ENCODE measurements around the gene TMEM94. TPM values are rescaled to one million over a fixed set of nuclear protein-coding genes. Genes with fewer than 3 reads are reported as not detected.
"Not testable (repeated sequence)": the region's sequence is repeated elsewhere in the genome, so short reads cannot be mapped to it uniquely, and the experiment has no call there.

Gene TMEM94
- total RNA-seq, 1 experiment from 2014 or later, result 63.4 TPM

DNA sequence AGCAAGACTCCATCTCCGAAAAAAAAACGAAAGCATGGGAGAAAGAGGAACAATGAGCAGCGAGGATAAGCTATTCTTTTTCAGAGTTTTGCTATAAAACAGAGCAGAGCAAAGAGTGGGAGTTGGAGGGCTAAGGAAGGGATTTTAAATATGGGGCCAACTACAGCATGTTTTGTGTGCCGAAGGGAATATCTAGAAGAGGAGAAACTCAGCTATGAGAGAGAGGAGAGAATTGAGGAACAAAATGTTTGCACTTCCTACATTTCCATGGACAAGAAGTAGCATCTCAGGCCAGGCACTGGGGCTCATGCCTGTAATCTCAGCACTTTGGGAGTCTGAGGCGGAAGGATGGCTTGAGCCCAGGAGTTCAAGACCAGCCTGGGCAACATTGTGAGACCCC lies 37.9 kb upstream of the TMEM94 start:
- Mint-ChIP-seq H3K36me3 (ENCODE audit: insufficient read depth, unreplicated experiment) (no peaks in the 10 kb centered on the region), H3K4me1 (ENCODE audit: low read depth, unreplicated experiment) (no peaks in the 10 kb centered on the region), H3K4me3 (ENCODE audit: low read depth, unreplicated experiment) (no peak overlapping the region), H3K9me3 (ENCODE audit: low read depth, unreplicated experiment) (no peaks in the 10 kb centered on the region), H3K27me3 (ENCODE audit: unreplicated experiment) (peaks cover 29% of the 10 kb centered on the region), H3K27ac (ENCODE audit: unreplicated experiment) (no peak overlapping the region)
- BruUV-seq (replicated peaks), result no TSS peak
- intact Hi-C loops (cut with micrococcal nuclease; ENCODE audit: unreplicated experiment), result no loop called here
- no peak for DNase-seq
- CTCF ChIA-PET, result no interaction called here
- TF ChIP-seq, protein P1, sequence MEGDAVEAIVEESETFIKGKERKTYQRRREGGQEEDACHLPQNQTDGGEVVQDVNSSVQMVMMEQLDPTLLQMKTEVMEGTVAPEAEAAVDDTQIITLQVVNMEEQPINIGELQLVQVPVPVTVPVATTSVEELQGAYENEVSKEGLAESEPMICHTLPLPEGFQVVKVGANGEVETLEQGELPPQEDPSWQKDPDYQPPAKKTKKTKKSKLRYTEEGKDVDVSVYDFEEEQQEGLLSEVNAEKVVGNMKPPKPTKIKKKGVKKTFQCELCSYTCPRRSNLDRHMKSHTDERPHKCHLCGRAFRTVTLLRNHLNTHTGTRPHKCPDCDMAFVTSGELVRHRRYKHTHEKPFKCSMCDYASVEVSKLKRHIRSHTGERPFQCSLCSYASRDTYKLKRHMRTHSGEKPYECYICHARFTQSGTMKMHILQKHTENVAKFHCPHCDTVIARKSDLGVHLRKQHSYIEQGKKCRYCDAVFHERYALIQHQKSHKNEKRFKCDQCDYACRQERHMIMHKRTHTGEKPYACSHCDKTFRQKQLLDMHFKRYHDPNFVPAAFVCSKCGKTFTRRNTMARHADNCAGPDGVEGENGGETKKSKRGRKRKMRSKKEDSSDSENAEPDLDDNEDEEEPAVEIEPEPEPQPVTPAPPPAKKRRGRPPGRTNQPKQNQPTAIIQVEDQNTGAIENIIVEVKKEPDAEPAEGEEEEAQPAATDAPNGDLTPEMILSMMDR (IDR thresholded peaks at IDR 0.05; ENCODE audit: unreplicated experiment), result no peak

DNA sequence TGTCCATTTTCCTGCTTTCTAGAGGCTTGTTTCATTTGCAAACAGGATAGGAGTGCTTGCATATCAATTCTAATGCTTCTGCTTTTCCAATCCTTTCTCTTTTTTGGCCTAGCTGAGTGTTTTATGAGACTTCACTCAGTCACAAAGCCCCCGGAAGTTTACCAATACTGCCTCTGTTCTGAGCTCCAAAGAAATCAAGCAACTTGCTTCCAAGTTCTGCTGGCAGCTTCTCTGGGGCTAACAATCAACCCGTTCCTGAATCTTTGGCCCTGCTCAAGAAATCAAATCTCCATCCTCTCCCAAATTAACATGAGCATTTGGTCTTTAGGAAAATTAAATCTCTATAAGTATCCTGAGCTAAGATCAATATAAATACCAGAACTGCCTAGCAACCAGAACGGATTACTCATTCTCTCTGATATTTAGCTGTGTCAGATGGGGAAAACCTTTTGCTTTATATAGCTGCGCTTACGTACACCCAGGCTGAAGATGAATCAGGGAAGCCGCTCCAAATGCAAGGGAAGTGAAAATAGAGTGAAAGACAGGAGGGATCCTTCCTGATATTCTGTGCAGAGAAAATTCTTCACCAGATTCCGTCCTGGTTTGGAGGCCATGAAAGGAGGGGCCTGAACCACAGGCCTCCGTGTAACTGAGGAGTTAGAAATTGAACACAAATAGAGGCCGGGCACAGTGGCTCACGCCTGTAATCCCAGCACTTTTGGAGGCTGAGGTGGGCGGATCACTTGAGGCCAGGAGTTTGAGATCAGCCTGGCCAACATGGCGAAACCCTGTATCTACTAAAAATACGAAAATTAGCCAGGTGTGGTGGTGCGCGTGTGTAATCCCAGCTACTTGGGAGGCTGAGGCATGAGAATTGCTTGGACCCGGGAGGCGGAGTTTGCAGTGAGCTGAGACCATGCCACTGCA lies 27.6 kb upstream of the TMEM94 start:
- TF ChIP-seq, protein P1 (IDR thresholded peaks at IDR 0.05; ENCODE audit: unreplicated experiment), result no peak
- Mint-ChIP-seq H3K9me3 (ENCODE audit: low read depth, unreplicated experiment) (no peaks in the 10 kb centered on the region), H3K4me3 (ENCODE audit: low read depth, unreplicated experiment) (peak overlapping the region; percentile 58), H3K36me3 (ENCODE audit: insufficient read depth, unreplicated experiment) (peaks cover 11% of the 10 kb centered on the region), H3K27ac (ENCODE audit: unreplicated experiment) (peak overlapping the region; percentile 93), H3K4me1 (ENCODE audit: low read depth, unreplicated experiment) (peaks cover 14% of the 10 kb centered on the region), H3K27me3 (ENCODE audit: unreplicated experiment) (no peaks in the 10 kb centered on the region)
- BruUV-seq (replicated peaks), result no TSS peak
- intact Hi-C loops (cut with micrococcal nuclease; ENCODE audit: unreplicated experiment), result loop anchor here (5.0 to 10.0 kb wide), 3 partner anchors 88 to 223 kb away; partner anchors contain the start of genes CASKIN2, MYO15B and TSEN54
- CTCF ChIA-PET, result interaction anchor here (0.7 to 1.3 kb wide), 5 partner anchors 23 to 449 kb away, joined by 3 to 5 read pairs (median 4); partner anchors contain the start of genes LLGL2, MIF4GD and TSEN54
- peak; percentile 47 for DNase-seq

DNA sequence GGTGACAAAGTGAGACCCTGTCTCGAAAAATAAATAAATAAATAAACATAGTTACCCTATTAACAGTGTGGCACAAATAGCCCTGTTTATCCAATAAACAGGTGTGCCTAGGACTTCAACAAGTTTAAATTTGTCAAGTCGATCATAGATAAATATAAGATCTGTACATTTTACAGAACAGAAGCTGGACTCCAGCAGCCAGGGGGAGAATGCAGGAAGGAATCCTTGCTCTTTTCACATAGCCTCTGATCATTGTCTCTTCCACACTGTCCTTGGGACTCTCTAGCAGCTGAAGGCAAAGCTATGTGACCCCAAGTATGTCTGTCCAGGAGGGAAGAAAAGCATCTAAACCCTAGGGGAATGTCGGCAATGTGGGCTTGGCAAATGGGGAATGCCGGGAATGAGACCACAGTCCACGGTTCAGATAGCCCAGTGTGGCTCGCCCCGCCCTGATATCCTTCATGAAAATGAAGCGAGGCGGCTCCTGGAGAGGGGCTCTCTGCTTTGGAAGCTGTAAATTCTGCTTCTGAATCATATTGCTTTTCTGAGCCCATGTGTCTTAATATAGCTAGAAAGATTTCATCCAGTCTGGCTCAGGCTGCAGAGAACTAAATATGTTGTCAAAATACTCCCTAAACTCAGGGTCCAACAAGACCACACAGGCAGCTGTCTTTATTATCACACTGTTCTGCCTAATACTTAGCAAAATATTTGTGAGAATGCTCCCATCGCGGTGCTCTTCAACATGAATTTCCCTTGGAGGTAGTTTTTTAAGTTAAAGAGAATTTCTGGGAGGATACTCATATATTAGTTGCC lies 26.1 kb upstream of the TMEM94 start:
- peaks cover 14% of the 10 kb centered on the region for H3K4me1 Mint-ChIP-seq (ENCODE audit: low read depth, unreplicated experiment)
- H3K27me3 Mint-ChIP-seq (ENCODE audit: unreplicated experiment), result no peaks in the 10 kb centered on the region
- H3K9me3 Mint-ChIP-seq (ENCODE audit: low read depth, unreplicated experiment), result no peaks in the 10 kb centered on the region
- H3K36me3 Mint-ChIP-seq (ENCODE audit: insufficient read depth, unreplicated experiment), result peaks cover 10% of the 10 kb centered on the region
- no TSS peak for BruUV-seq (replicated peaks)
- TF ChIP-seq, protein P1 (IDR thresholded peaks at IDR 0.05; ENCODE audit: unreplicated experiment), result no peak
- CTCF ChIA-PET, result interaction anchor here (0.6 to 0.9 kb wide), 2 partner anchors 139 to 169 kb away, joined by 3 read pairs; partner anchors contain the start of genes GGA3 and MRPS7
- no peak overlapping the region for H3K4me3 Mint-ChIP-seq (ENCODE audit: low read depth, unreplicated experiment)
- peak overlapping the region; percentile 23 for H3K27ac Mint-ChIP-seq (ENCODE audit: unreplicated experiment)
- intact Hi-C loops (cut with micrococcal nuclease; ENCODE audit: unreplicated experiment), result no loop called here
- DNase-seq, result peak; percentile 45

DNA sequence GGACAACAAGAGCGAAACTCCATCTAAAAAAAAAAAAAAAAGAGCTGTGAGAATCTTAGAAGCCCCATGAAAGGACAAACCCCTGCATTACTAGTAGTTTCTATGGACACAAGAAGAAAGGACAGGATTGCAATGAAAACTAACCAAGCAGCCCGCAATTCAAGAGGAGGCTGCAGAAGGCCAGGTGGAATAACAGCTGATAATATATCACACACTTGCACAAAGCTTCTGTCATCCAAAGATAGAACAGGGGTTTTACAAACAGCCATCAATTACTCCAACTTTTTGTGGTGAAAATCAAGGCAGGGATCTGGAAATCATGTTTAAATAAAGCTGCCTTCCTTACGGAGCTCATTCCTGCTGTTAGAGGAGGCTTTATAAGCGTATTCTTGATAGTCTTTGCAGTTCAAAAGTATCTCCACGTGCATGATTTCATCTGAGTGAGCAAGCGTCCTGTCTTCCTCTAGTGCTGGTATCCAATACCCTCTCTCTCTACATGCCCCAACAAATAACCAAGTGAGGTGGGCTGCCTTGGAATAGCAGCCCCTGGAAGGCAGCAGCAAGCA lies 23.1 kb upstream of the TMEM94 start:
- H3K4me1 Mint-ChIP-seq (ENCODE audit: low read depth, unreplicated experiment), result peaks cover 21% of the 10 kb centered on the region
- intact Hi-C loops (cut with micrococcal nuclease; ENCODE audit: unreplicated experiment), result no loop called here
- peaks cover 7% of the 10 kb centered on the region for H3K36me3 Mint-ChIP-seq (ENCODE audit: insufficient read depth, unreplicated experiment)
- no peaks in the 10 kb centered on the region for H3K9me3 Mint-ChIP-seq (ENCODE audit: low read depth, unreplicated experiment)
- CTCF ChIA-PET, result interaction anchor here (0.6 to 1.7 kb wide), 4 partner anchors 11 to 106 kb away, joined by 3 to 6 read pairs (median 4); no protein-coding TSS in a partner anchor
- no TSS peak for BruUV-seq (replicated peaks)
- DNase-seq, result no peak
- no peak overlapping the region for H3K27ac Mint-ChIP-seq (ENCODE audit: unreplicated experiment)
- TF ChIP-seq, protein P1 (IDR thresholded peaks at IDR 0.05; ENCODE audit: unreplicated experiment), result no peak
- H3K4me3 Mint-ChIP-seq (ENCODE audit: low read depth, unreplicated experiment), result no peak overlapping the region
- no peaks in the 10 kb centered on the region for H3K27me3 Mint-ChIP-seq (ENCODE audit: unreplicated experiment)

DNA sequence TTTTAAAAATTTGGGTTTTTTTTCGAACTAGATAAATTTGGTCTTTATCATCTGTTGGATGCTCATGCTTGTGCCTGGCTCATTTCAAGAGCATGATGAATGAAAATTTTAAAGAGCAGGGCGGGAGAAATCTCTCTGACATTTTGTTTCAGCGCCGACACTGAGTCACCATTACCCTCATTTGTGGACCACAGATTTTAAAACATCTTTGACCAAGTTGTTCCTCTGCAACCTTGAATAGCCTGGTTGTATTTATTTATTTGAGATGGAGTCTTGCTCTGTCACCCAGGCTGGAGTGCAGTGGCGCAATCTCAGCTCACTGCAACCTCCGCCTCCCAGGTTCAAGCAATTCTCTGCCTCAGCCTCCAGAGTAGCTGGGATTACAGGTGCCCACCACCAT lies 22.0 kb upstream of the TMEM94 start:
- BruUV-seq (replicated peaks); H3K27ac Mint-ChIP-seq (ENCODE audit: unreplicated experiment); CTCF ChIA-PET; DNase-seq; H3K27me3 Mint-ChIP-seq (ENCODE audit: unreplicated experiment); H3K36me3 Mint-ChIP-seq (ENCODE audit: insufficient read depth, unreplicated experiment); H3K4me1 Mint-ChIP-seq (ENCODE audit: low read depth, unreplicated experiment); H3K9me3 Mint-ChIP-seq (ENCODE audit: low read depth, unreplicated experiment); H3K4me3 Mint-ChIP-seq (ENCODE audit: low read depth, unreplicated experiment); intact Hi-C loops (cut with micrococcal nuclease; ENCODE audit: unreplicated experiment): not testable (repeated sequence)

DNA sequence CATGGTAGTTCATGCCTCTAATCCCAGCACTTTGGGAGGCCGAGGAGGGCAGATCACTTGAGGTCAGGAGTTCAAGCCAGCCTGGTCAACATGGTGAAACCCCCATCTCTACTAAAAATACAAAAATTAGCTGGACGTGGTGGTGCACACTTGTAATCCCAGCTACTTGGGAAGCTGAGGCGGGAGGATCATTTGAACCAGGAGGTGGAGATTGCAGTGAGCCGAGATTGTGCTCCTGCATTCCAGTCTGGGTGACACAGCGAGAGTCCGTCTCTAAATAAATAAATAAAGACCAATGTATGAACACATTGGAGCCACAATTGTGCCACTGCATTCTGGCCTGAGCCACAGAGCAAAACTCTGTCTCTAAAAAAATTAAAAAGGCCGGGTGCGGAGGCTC lies 19.0 kb upstream of the TMEM94 start:
- H3K27ac Mint-ChIP-seq (ENCODE audit: unreplicated experiment); H3K4me1 Mint-ChIP-seq (ENCODE audit: low read depth, unreplicated experiment); DNase-seq; H3K36me3 Mint-ChIP-seq (ENCODE audit: insufficient read depth, unreplicated experiment); H3K27me3 Mint-ChIP-seq (ENCODE audit: unreplicated experiment); H3K9me3 Mint-ChIP-seq (ENCODE audit: low read depth, unreplicated experiment); intact Hi-C loops (cut with micrococcal nuclease; ENCODE audit: unreplicated experiment); H3K4me3 Mint-ChIP-seq (ENCODE audit: low read depth, unreplicated experiment); BruUV-seq (replicated peaks): not testable (repeated sequence)
- CTCF ChIA-PET, result interaction anchor here (0.6 kb wide), 1 partner anchor 684 kb away, joined by 4 read pairs; no protein-coding TSS in a partner anchor
